ENCODE measurements around the gene DGKH. TPM values are rescaled to one million over a fixed set of nuclear protein-coding genes. Genes with fewer than 3 reads are reported as not detected.

Gene DGKH
- total and polyA plus RNA-seq, 2 of the 13 experiments (the other 11 are each of a cell fraction or from before 2014, with no cell fraction given): 0.01 to 0.13 TPM

DNA sequence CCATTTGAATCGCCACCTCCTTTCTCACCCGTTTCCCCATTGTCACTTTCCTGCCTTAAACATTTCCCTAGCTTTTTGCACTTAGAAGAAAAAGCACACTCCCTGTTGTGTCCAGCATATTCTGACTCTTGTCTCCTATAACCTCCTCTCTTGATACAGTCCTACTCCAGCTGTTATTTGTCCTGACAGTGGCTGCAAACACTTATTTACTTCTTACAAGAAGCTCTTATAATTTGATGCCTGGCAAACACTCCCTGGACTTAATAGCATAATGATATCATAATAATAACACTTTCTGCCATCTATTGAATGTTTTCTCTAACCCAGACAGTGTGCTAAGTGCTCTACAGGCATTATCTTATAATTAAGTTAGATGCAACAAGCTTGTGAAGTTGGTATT, 76.6 kb downstream of the DGKH start:
- 65% methylated on average over 2 of the region's 2 CpGs for WGBS (ENCODE audit: low lambda C conversion rate)
- Histone ChIP-seq H3K4me3 (replicated peaks in 1 of 3; ENCODE audit: insufficient read depth in 1 of 3, low read depth in 2 of 3, low read length in 3 of 3) (no peak overlapping the region), H3K4me1 (ENCODE audit: insufficient read depth, low read length) (no peaks in the 10 kb centered on the region), H3K9me3 (ENCODE audit: low read length) (no peaks in the 10 kb centered on the region), H4K20me1 (ENCODE audit: insufficient read depth, low read length) (no peaks in the 10 kb centered on the region), H3K27ac (ENCODE audit: extremely low read length, insufficient read depth, low read length) (no peak overlapping the region), H3K4me2 (ENCODE audit: low read depth, low read length) (no peak overlapping the region), H3K9ac (ENCODE audit: insufficient read depth, low read depth, low read length) (no peak overlapping the region), H3K27me3 (ENCODE audit: control insufficient read depth in 1 of 2, insufficient read depth in 2 of 2, low read length in 2 of 2) (no peaks in the 10 kb centered on the region), H3K79me2 (ENCODE audit: insufficient read depth, low read length) (no peaks in the 10 kb centered on the region), H3K36me3 (replicated peaks in 1 of 2; ENCODE audit: control insufficient read depth in 1 of 2, insufficient read depth in 2 of 2, low read length in 2 of 2) (no peaks in the 10 kb centered on the region), H2AFZ (ENCODE audit: low read length) (no peak overlapping the region)
- DNase-seq (ENCODE audit: low spot score) (no peak), ATAC-seq (no peak), FAIRE-seq (no peak)
- TF ChIP-seq, protein P1, sequence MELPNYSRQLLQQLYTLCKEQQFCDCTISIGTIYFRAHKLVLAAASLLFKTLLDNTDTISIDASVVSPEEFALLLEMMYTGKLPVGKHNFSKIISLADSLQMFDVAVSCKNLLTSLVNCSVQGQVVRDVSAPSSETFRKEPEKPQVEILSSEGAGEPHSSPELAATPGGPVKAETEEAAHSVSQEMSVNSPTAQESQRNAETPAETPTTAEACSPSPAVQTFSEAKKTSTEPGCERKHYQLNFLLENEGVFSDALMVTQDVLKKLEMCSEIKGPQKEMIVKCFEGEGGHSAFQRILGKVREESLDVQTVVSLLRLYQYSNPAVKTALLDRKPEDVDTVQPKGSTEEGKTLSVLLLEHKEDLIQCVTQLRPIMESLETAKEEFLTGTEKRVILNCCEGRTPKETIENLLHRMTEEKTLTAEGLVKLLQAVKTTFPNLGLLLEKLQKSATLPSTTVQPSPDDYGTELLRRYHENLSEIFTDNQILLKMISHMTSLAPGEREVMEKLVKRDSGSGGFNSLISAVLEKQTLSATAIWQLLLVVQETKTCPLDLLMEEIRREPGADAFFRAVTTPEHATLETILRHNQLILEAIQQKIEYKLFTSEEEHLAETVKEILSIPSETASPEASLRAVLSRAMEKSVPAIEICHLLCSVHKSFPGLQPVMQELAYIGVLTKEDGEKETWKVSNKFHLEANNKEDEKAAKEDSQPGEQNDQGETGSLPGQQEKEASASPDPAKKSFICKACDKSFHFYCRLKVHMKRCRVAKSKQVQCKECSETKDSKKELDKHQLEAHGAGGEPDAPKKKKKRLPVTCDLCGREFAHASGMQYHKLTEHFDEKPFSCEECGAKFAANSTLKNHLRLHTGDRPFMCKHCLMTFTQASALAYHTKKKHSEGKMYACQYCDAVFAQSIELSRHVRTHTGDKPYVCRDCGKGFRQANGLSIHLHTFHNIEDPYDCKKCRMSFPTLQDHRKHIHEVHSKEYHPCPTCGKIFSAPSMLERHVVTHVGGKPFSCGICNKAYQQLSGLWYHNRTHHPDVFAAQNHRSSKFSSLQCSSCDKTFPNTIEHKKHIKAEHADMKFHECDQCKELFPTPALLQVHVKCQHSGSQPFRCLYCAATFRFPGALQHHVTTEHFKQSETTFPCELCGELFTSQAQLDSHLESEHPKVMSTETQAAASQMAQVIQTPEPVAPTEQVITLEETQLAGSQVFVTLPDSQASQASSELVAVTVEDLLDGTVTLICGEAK (IDR thresholded peaks at IDR 0.05): no peak
- TF ChIP-seq, protein P1 (CRISPR knock-in tag; IDR thresholded peaks at IDR 0.05): no peak
- TF ChIP-seq KLF9 (CRISPR knock-in tag; IDR thresholded peaks at IDR 0.05; ENCODE audit: low read depth) (no peak), SETDB1 (CRISPR knock-in tag; IDR thresholded peaks at IDR 0.05; ENCODE audit: borderline replicate concordance) (no peak)
- ChIA-PET POLR2A (no interaction called here), CTCF (ENCODE audit: low intra/inter-chr PET ratio, low total read pairs) (no interaction called here)
- BruUV-seq (replicated peaks): no TSS peak
- intact Hi-C loops (cut with micrococcal nuclease; ENCODE audit: unreplicated experiment) (no loop called here), in situ Hi-C loops (cut with HindIII; ENCODE audit: extremely low pct_ligation_motif_present, low pct_unique_long_range_greater_than_20kb) (no loop called here)
